ENCODE measurements around the gene CROCC2. TPM values are rescaled to one million over a fixed set of nuclear protein-coding genes. Genes with fewer than 3 reads are reported as not detected.

CROCC2 gene
- total RNA-seq, 1 experiment from 2014 or later: not detected

DNA sequence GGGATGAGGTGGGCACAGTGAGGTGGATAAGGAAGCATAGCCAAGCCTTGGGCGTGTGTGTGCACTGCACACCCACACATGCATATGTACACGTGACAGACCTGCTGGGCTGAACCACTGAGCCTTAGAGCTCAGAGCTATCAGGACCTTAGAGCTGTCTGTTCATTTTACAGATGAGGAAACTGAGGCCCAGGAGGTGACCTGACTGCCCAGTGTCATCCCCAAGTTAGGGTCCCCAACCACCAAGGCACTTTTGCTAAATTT is 84.1 kb downstream of the CROCC2 start (continued):
- TF ChIP-seq, protein P1, sequence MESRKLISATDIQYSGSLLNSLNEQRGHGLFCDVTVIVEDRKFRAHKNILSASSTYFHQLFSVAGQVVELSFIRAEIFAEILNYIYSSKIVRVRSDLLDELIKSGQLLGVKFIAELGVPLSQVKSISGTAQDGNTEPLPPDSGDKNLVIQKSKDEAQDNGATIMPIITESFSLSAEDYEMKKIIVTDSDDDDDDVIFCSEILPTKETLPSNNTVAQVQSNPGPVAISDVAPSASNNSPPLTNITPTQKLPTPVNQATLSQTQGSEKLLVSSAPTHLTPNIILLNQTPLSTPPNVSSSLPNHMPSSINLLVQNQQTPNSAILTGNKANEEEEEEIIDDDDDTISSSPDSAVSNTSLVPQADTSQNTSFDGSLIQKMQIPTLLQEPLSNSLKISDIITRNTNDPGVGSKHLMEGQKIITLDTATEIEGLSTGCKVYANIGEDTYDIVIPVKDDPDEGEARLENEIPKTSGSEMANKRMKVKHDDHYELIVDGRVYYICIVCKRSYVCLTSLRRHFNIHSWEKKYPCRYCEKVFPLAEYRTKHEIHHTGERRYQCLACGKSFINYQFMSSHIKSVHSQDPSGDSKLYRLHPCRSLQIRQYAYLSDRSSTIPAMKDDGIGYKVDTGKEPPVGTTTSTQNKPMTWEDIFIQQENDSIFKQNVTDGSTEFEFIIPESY (IDR thresholded peaks at IDR 0.05; ENCODE audit: extremely low read depth, insufficient replicate concordance, low read length): no peak
- TF ChIP-seq EGR1 (IDR thresholded peaks at IDR 0.05; ENCODE audit: low read depth) (no peak), YY1 (IDR thresholded peaks at IDR 0.05; ENCODE audit: extremely low read depth, insufficient replicate concordance, low read depth, low read length) (no peak), RAD21 (IDR thresholded peaks at IDR 0.05; ENCODE audit: low read depth) (no peak), SIN3A (IDR thresholded peaks at IDR 0.05; ENCODE audit: low read depth) (no peak)
- TF ChIP-seq, protein P2, sequence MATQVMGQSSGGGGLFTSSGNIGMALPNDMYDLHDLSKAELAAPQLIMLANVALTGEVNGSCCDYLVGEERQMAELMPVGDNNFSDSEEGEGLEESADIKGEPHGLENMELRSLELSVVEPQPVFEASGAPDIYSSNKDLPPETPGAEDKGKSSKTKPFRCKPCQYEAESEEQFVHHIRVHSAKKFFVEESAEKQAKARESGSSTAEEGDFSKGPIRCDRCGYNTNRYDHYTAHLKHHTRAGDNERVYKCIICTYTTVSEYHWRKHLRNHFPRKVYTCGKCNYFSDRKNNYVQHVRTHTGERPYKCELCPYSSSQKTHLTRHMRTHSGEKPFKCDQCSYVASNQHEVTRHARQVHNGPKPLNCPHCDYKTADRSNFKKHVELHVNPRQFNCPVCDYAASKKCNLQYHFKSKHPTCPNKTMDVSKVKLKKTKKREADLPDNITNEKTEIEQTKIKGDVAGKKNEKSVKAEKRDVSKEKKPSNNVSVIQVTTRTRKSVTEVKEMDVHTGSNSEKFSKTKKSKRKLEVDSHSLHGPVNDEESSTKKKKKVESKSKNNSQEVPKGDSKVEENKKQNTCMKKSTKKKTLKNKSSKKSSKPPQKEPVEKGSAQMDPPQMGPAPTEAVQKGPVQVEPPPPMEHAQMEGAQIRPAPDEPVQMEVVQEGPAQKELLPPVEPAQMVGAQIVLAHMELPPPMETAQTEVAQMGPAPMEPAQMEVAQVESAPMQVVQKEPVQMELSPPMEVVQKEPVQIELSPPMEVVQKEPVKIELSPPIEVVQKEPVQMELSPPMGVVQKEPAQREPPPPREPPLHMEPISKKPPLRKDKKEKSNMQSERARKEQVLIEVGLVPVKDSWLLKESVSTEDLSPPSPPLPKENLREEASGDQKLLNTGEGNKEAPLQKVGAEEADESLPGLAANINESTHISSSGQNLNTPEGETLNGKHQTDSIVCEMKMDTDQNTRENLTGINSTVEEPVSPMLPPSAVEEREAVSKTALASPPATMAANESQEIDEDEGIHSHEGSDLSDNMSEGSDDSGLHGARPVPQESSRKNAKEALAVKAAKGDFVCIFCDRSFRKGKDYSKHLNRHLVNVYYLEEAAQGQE (IDR thresholded peaks at IDR 0.05; ENCODE audit: low read depth): no peak

DNA sequence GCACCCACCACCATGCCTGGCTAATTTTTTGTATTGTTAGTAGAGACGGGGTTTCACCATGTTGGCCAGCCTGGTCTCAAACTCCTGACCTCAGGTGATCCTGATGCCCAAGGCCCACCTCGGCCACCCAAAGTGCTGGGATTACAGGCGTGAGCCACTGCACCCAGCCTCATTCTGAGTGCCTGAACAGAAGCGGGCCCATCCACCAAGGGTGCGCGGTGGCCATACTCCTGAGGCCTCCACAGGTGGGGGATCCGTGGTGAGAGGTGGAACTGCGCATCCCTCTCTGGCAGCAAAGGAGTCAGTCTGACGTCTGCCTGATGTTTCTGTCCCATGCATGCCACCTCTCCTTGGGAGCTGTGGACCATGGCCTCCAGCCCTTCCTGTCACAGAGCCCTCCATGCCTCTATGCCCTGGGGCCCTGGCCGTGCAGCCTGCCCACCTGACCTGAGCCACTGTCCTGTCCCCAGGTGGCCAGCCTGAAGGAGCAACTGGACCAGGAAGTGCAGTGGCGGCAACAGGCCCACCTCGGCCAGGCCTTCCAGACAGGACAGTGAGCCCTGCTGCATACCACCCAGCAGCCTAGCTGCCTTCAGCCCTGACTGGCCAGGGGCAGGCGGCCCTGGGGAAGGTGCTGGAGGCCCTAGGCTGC is 84.7 kb downstream of the CROCC2 start:
- H3K27me3 ChIP-seq (ENCODE audit: insufficient read depth, low read length): no peaks in the 10 kb centered on the region
- no peaks in the 10 kb centered on the region for H3K9me2 ChIP-seq (ENCODE audit: insufficient read depth)
- ChIA-PET CTCF (interaction anchor here (0.8 kb wide), 1 partner anchor 19 kb away, joined by 3 read pairs; no protein-coding TSS in a partner anchor), POLR2A (no interaction called here), RAD21 (ENCODE audit: low non-redundant PET in 1 of 2, low total read pairs in 2 of 2, uncharacterized antibody in 2 of 2, unreplicated experiment in 2 of 2) (no interaction called here)
- H2AFZ ChIP-seq (ENCODE audit: low read depth, low read length, poor library complexity, severe bottlenecking): no peak overlapping the region
- H3K9me3 ChIP-seq (ENCODE audit: control insufficient read depth in 1 of 2, insufficient read depth in 1 of 2, low read depth in 1 of 2, low read length in 2 of 2): no peaks in the 10 kb centered on the region
- H4K20me1 ChIP-seq (ENCODE audit: insufficient read depth): no peaks in the 10 kb centered on the region
- BruUV-seq (replicated peaks): no TSS peak
- no peak overlapping the region for H3K4me3 ChIP-seq (replicated peaks in 1 of 2; ENCODE audit: low read depth in 1 of 2, low read length in 2 of 2)
- H3K9ac ChIP-seq (ENCODE audit: low read length): no peak overlapping the region
- no peaks in the 10 kb centered on the region for H3K79me2 ChIP-seq (ENCODE audit: insufficient read depth, low read length)
- ATAC-seq: no peak
- intact Hi-C loops (cut with micrococcal nuclease): loop anchor here (2.0 kb wide), 1 partner anchor 140 kb away; no protein-coding TSS in a partner anchor
- DNase-seq (ENCODE audit: low read depth, low spot score): no peak
- peaks cover 6 to 20% of the 10 kb centered on the region in 2 experiments; a peak in 3 of 4 replicates for H3K4me1 ChIP-seq (ENCODE audit: control insufficient read depth in 1 of 2, insufficient read depth in 2 of 2, low read length in 2 of 2)
- H3K36me3 ChIP-seq (ENCODE audit: control insufficient read depth in 1 of 2, insufficient read depth in 2 of 2, low read length in 2 of 2): no peaks in the 10 kb centered on the region
- H3K27ac ChIP-seq (ENCODE audit: low read depth, low read length): no peak overlapping the region; the same call in 1 of the 2 replicates
- no peak overlapping the region for H3K4me2 ChIP-seq (ENCODE audit: low read length)
- TF ChIP-seq, protein P3, sequence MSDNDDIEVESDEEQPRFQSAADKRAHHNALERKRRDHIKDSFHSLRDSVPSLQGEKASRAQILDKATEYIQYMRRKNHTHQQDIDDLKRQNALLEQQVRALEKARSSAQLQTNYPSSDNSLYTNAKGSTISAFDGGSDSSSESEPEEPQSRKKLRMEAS (IDR thresholded peaks at IDR 0.05): no peak
- TF ChIP-seq SRF (IDR thresholded peaks at IDR 0.05; ENCODE audit: low read depth) (no peak), SP1 (IDR thresholded peaks at IDR 0.05; ENCODE audit: low read depth) (no peak), CBX3 (IDR thresholded peaks at IDR 0.05; ENCODE audit: low read depth) (no peak), CEBPB (IDR thresholded peaks at IDR 0.05; ENCODE audit: low read depth) (no peak), TCF7L2 (IDR thresholded peaks at IDR 0.05; ENCODE audit: borderline replicate concordance, extremely low read depth, insufficient read depth, insufficient read length) (no peak)
- TF ChIP-seq, protein P1 (IDR thresholded peaks at IDR 0.05; ENCODE audit: extremely low read depth, insufficient replicate concordance, low read length): no peak
- TF ChIP-seq, protein P2 (IDR thresholded peaks at IDR 0.05; ENCODE audit: low read depth): no peak
